Purkinje cell (primary cell): ENCODE data around the gene KISS1R. TPM values are rescaled to one million over a fixed set of nuclear protein-coding genes. Genes with fewer than 3 reads are reported as not detected.

Source experiments
- polyA plus RNA-seq: library from polyadenylated mRNA; unstranded; fragments of >200 nt; fragmentation: Nextera tagmentation; gene quantifications from 2 replicates; pipeline ENCODE4 v1.2.1, GENCODE V29; 2014

Gene KISS1R
- not detected in 2 replicates for polyA plus RNA-seq

GRCh38 chr19:917323-918151 is at the start of gene KISS1R:
Gene KISS1R (plus strand): TSS chr19:917333. CDS start chr19:917503, 170 bp downstream.

DNA sequence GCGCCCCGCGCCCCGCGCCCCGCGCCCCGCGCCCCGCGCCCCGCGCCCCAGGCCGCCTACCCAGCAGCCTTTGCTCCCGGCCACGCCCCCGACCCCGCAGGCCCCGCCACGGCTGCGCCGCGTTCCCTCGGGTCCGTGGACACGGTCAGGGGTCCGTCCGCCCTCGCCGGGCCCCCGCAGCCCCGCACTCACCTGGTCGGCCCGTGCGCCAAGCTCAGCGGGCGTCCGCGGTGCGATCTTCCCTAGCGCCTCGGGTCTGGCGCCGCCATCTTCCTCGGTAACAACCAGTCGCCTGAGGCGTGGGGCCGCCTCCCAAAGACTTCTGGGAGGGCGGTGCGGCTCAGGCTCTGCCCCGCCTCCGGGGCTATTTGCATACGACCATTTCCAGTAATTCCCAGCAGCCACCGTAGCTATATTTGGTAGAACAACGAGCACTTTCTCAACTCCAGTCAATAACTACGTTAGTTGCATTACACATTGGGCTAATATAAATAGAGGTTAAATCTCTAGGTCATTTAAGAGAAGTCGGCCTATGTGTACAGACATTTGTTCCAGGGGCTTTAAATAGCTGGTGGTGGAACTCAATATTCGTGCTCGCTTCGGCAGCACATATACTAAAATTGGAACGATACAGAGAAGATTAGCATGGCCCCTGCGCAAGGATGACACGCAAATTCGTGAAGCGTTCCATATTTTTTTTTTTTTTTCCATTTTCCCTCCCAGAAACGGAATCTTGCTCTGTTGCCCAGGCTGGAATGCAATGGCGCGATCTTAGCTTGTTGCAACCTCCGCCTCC is 24.0 kb upstream of the KISS1R start, which contains the start of the genes MED16 and RNU6-9:
MED16 (minus strand) TSS at position 294 of the 796 bp plus-strand sequence. CDS start 2,056 bp downstream, outside the sequence.
RNU6-9 (plus strand) TSS at position 591 of the 796 bp plus-strand sequence.

DNA sequence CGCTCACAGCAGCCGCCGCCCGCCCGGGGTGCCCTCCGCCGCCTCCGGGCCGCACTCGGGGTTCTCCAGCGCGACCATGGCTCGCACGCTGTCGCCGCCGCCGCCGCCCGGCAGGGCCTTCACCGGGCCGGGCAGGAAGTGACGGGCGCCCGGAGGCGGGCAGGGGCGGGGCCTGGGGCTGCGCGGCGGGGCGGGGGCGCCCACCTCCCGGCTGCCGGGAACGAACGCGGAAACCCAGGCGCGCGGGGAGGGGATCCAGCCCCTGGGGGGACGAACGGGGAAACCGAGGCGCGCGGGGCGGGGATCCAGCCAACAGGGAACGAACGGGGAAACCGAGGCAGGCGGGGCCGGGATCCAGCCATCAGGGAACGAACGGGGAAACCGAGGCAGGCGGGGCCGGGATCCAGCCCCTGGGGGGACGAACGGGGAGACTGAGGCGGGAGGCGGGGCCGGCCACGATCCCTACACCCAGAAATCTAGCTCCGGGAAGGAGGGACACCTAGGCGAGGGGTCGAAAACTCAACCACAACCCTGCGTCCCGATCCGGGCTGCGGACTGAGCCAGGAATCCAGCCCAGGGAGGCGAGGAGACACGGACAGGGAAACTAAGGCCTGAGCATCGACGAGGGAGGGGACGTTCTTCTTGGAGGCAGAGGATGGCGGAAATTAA is 3.9 kb upstream of the KISS1R start, which contains the start of gene R3HDM4:
R3HDM4 (minus strand) TSS at position 140 of the 669 bp plus-strand sequence; CDS start at position 78, 62 bp downstream.

DNA sequence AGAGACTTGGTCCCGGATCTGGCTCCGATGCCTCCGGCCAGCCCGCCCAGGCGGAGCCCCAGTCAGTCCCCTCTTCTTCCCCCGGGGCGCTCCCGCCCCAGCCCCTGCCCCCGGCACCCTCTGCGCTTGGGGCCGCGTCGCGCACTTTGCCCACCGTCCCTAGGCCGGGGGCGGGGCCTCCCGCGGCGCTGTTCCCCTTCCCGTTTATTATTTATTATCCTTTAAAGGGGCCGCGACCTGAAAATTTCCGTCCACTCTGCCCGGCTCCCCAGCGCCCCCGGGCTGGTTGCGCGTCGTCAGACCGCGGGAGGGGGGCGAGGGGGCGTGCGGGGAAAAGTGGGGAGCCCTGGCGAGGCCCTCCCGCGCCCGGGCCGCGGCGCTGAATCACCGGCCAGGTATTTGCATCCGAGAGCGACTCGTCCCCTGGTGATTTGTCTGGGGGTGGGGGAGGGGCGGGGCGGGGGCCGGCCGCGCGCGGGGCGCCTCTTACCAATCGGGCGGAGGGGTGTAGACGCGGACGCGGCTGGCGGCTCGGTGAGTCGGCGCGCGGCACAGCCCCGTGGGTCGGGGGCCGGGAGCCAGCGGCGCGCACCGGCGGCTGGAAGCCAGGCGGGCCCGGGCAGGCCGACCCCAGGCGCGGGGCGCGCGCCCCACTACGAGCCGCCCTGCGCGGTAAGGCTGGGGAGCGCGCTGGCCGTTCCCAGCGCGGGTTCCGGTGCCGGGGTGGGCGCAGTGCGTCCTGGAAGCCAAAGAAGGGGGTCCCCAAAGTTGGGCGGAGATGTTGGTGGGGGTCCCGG is 8.6 kb downstream of the KISS1R start, which contains the start of gene ARID3A:
ARID3A (plus strand) TSS at position 510 of the 797 bp plus-strand sequence. CDS start 3,494 bp downstream, outside the sequence.

Other genes with a start within 250 kb of the KISS1R start
- gene FSTL3, start 240.9 kb upstream of the KISS1R start, polyA plus RNA-seq = 1.2 TPM in 1 of 2 replicates, not detected in the other
- gene PRSS57, start 221.9 kb upstream of the KISS1R start, polyA plus RNA-seq = not detected in 2 replicates
- gene PALM, start 208.4 kb upstream of the KISS1R start, polyA plus RNA-seq = 0.28 and 0.99 TPM in 2 replicates
- gene MISP, start 166.2 kb upstream of the KISS1R start, polyA plus RNA-seq = not detected in 2 replicates
- 0.62 and 0.71 TPM in 2 replicates for gene PTBP1, start 119.9 kb upstream of the KISS1R start, polyA plus RNA-seq
- gene PLPPR3, start 95.4 kb upstream of the KISS1R start, polyA plus RNA-seq = 1.2 TPM in 1 of 2 replicates, not detected in the other
- gene AZU1, start 89.5 kb upstream of the KISS1R start, polyA plus RNA-seq = not detected in 2 replicates
- gene PRTN3, start 76.3 kb upstream of the KISS1R start, polyA plus RNA-seq = not detected in 2 replicates
- gene ELANE, start 65.0 kb upstream of the KISS1R start, polyA plus RNA-seq = not detected in 2 replicates
- gene CFD, start 57.7 kb upstream of the KISS1R start, polyA plus RNA-seq = 0.34 and 0.60 TPM in 2 replicates
- gene MED16, start 24.1 kb upstream of the KISS1R start, polyA plus RNA-seq = 3.6 and 15.3 TPM in 2 replicates
- not detected in 2 replicates for gene RNU6-9, start 23.8 kb upstream of the KISS1R start, polyA plus RNA-seq
- 0.92 and 2.0 TPM in 2 replicates for gene R3HDM4, start 4.1 kb upstream of the KISS1R start, polyA plus RNA-seq
- 0.07 and 0.27 TPM in 2 replicates for gene ARID3A, start 8.7 kb downstream of the KISS1R start, polyA plus RNA-seq
- 6.9 and 7.9 TPM in 2 replicates for gene WDR18, start 67.0 kb downstream of the KISS1R start, polyA plus RNA-seq
- not detected in 2 replicates for gene GRIN3B, start 83.1 kb downstream of the KISS1R start, polyA plus RNA-seq
- 2.3 and 6.2 TPM in 2 replicates for gene TMEM259, start 103.8 kb downstream of the KISS1R start, polyA plus RNA-seq
- gene RNU6-2, start 104.2 kb downstream of the KISS1R start, polyA plus RNA-seq = not detected in 2 replicates
- gene CNN2, start 109.3 kb downstream of the KISS1R start, polyA plus RNA-seq = 0.78 TPM in 1 of 2 replicates, not detected in the other
- 2.1 TPM in 1 of 2 replicates, not detected in the other for gene ABCA7, start 122.8 kb downstream of the KISS1R start, polyA plus RNA-seq
- gene ARHGAP45, start 149.8 kb downstream of the KISS1R start, polyA plus RNA-seq = not detected in 2 replicates
- 10.2 and 26.5 TPM in 2 replicates for gene POLR2E, start 178.0 kb downstream of the KISS1R start, polyA plus RNA-seq
- 152 and 277 TPM in 2 replicates for gene GPX4, start 186.7 kb downstream of the KISS1R start, polyA plus RNA-seq